K562 (cell line): Measurements from ENCODE around the gene MAP2K3. TPM values are rescaled to one million over a fixed set of nuclear protein-coding genes. Genes with fewer than 3 reads are reported as not detected.

Experiments
- GABPB1 ChIP-seq: sonication (generic); formaldehyde crosslinking; IDR thresholded peaks from 2 replicates; pipeline ENCODE4 v1.8.0; 2022; ENCODE audit warnings: mild to moderate bottlenecking, missing genetic modification reagents
- HIVEP1 ChIP-seq: fragments of 250-450 bp; sonication (Bioruptor Pico); IDR thresholded peaks from 2 replicates; pipeline ENCODE4 v1.4.0; 2020; ENCODE audit warnings: mild to moderate bottlenecking
- LARP7 ChIP-seq: fragments of 450-650 bp; IDR thresholded peaks from 2 replicates; pipeline ENCODE4 v1.6.1; 2016
- MTA3 ChIP-seq: fragments of 450-650 bp; formaldehyde crosslinking; IDR thresholded peaks from 2 replicates; pipeline ENCODE4 v1.6.1; 2017; ENCODE audit warnings: mild to moderate bottlenecking, borderline replicate concordance
- NFIC ChIP-seq: fragments of 450-650 bp; IDR thresholded peaks from 2 replicates; pipeline ENCODE4 v1.6.1; 2017; ENCODE audit warnings: mild to moderate bottlenecking, inconsistent platforms
- SRSF3 ChIP-seq: fragments of 200-400 bp; formaldehyde crosslinking; IDR thresholded peaks from 2 replicates; pipeline ENCODE4 v1.6.1; 2016; ENCODE audit warnings: mild to moderate bottlenecking, low read length, moderate library complexity; ENCODE audit not compliant: insufficient read depth
- SRSF9 ChIP-seq: fragments of 200-400 bp; formaldehyde crosslinking; IDR thresholded peaks from 2 replicates; pipeline ENCODE4 v1.6.1; 2017; ENCODE audit warnings: low read depth, low read length, borderline replicate concordance
- XRCC4 ChIP-seq: IDR thresholded peaks from one replicate; pipeline ENCODE4 v1.6.1; 2011; ENCODE audit not compliant: insufficient read depth, insufficient read length; ENCODE audit errors: extremely low read depth
- ZC3H4 ChIP-seq: sonication (generic); formaldehyde crosslinking; IDR thresholded peaks from 2 replicates; pipeline ENCODE4 v1.9.0; 2021; ENCODE audit warnings: missing genetic modification reagents, borderline replicate concordance
- ZEB2 ChIP-seq: fragments of 450-650 bp; IDR thresholded peaks from 2 replicates; pipeline ENCODE4 v1.6.1; 2016
- ZNF134 ChIP-seq: fragments of 250-450 bp; sonication (Bioruptor Pico); conservative IDR thresholded peaks from 2 replicates; pipeline ENCODE4 v1.4.0; 2020
- ZNF384 ChIP-seq: IDR thresholded peaks from 2 replicates; pipeline ENCODE4 v1.6.1; 2012; ENCODE audit warnings: low read depth, low read length, improper control_type of control experiment
- ZNF75A ChIP-seq: fragments of 450-650 bp; formaldehyde crosslinking; IDR thresholded peaks from 2 replicates; pipeline ENCODE4 v1.4.0; 2020; ENCODE audit warnings: mild to moderate bottlenecking
- polyA plus RNA-seq, 8 experiments: library from polyadenylated mRNA; depleted of rRNA in 4 of 8; stranded (reverse) in 5 of 8; unstranded in 3 of 8; fragments of >200 nt; fragmentation: Nextera tagmentation in 2 of 8; fragmentation: Illumina TruSeq in 1 of 8; extraction: Ambion mirVana in 2 of 8; extraction: Trizol in 1 of 8; gene quantifications; 2 replicates each; pipeline versions ENCODE4 v1.2.1 to v1.2.3, GENCODE V29; 2011 to 2014; ENCODE audit warnings: inconsistent platforms in 1 of 8, missing spikeins in 1 of 8
- total RNA-seq, 7 experiments: library from RNA; depleted of rRNA in 6 of 7; stranded (reverse); fragments of >200 nt in 6 of 7; fragmentation: Illumina TruSeq in 2 of 7; extraction: Trizol in 2 of 7; gene quantifications; 2 replicates each; pipeline versions ENCODE4 v1.2.1 to v1.2.3, GENCODE V29; 2011 to 2021; ENCODE audit warnings: low replicate concordance in 1 of 7
- TF ChIP-seq, protein P1 (sequence below), 2 experiments: fragments of 450-650 bp in 1 of 2; sonication (generic) in 1 of 2; formaldehyde crosslinking in 1 of 2; IDR thresholded peaks; 2 replicates each; pipeline versions ENCODE4 v1.7.1 to v1.9.0; 2016 to 2022; ENCODE audit warnings: inconsistent platforms in 1 of 2, mild to moderate bottlenecking in 1 of 2, missing genetic modification reagents in 1 of 2
- TF ChIP-seq, protein P2 (sequence below): fragments of 250-450 bp; sonication (Bioruptor Pico); IDR thresholded peaks from 2 replicates; pipeline ENCODE4 v1.4.0; 2020; ENCODE audit warnings: borderline replicate concordance
- TF ChIP-seq, protein P3 (sequence below): sonication (generic); formaldehyde crosslinking; IDR thresholded peaks from 2 replicates; pipeline ENCODE4 v1.8.1; 2022; ENCODE audit warnings: missing genetic modification reagents

MAP2K3 gene
- total and polyA plus RNA-seq, 9 of the 15 experiments (the other 6 are each of a cell fraction or from before 2014, with no cell fraction given) = 0.18 to 14.8 (median 3.5) TPM

DNA sequence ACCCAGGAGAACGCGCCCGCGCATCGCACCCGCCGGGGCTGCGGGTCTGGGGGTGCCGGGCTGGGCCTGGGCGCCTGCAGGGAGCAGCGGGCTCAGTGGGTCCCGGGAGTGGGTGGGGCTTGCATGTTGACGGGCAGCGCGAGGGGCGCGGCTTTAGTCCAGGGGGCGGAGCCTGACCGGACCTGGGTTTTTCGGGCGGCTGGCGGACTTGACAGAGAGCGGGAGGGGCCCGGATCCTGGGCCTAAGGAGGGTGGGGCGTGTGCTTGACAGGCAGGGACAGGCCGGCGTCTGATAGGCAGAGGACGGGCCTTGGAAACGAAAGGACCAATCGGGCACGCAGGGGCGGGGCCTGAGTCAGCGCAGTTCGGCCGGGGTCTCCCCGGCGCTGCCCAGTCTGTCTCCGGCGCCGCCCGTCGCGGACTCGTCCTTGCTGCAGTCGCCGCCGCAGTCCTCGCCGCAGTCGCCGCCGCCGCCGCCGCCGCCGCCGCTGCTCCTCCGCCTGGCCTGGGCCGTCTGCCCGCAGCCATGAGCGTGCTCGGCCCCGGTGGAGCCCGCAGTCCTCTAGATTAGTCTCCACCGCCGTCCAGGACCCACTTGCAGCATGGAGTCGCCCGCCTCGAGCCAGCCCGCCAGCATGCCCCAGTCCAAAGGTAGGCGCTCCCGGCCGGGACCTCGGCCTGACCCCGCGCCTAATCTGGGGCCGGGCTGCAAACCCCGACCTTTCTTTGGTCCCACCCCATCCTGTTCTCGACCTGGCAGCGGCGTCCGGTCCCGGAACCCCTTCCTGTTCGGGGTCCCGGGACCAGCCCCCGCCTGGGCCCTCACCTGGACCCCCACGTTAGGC, at the start of gene MAP2K3 (continued):
- TF ChIP-seq, protein P1, sequence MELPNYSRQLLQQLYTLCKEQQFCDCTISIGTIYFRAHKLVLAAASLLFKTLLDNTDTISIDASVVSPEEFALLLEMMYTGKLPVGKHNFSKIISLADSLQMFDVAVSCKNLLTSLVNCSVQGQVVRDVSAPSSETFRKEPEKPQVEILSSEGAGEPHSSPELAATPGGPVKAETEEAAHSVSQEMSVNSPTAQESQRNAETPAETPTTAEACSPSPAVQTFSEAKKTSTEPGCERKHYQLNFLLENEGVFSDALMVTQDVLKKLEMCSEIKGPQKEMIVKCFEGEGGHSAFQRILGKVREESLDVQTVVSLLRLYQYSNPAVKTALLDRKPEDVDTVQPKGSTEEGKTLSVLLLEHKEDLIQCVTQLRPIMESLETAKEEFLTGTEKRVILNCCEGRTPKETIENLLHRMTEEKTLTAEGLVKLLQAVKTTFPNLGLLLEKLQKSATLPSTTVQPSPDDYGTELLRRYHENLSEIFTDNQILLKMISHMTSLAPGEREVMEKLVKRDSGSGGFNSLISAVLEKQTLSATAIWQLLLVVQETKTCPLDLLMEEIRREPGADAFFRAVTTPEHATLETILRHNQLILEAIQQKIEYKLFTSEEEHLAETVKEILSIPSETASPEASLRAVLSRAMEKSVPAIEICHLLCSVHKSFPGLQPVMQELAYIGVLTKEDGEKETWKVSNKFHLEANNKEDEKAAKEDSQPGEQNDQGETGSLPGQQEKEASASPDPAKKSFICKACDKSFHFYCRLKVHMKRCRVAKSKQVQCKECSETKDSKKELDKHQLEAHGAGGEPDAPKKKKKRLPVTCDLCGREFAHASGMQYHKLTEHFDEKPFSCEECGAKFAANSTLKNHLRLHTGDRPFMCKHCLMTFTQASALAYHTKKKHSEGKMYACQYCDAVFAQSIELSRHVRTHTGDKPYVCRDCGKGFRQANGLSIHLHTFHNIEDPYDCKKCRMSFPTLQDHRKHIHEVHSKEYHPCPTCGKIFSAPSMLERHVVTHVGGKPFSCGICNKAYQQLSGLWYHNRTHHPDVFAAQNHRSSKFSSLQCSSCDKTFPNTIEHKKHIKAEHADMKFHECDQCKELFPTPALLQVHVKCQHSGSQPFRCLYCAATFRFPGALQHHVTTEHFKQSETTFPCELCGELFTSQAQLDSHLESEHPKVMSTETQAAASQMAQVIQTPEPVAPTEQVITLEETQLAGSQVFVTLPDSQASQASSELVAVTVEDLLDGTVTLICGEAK (IDR thresholded peaks at IDR 0.05) = no peak
- TF ChIP-seq, protein P1 (CRISPR knock-in tag; IDR thresholded peaks at IDR 0.05) = no peak
- TF ChIP-seq GABPB1 (CRISPR knock-in tag) = no peak
- TF ChIP-seq ZNF384 = no peak
- TF ChIP-seq SRSF3 = no peak
- TF ChIP-seq LARP7 = no peak
- no peak for TF ChIP-seq HIVEP1 (CRISPR knock-in tag)
- no peak for TF ChIP-seq ZNF75A (CRISPR knock-in tag)
- TF ChIP-seq NFIC = no peak
- TF ChIP-seq ZNF134 (CRISPR knock-in tag) = no peak
- TF ChIP-seq ZC3H4 (CRISPR knock-in tag) = no peak
- TF ChIP-seq, protein P2, sequence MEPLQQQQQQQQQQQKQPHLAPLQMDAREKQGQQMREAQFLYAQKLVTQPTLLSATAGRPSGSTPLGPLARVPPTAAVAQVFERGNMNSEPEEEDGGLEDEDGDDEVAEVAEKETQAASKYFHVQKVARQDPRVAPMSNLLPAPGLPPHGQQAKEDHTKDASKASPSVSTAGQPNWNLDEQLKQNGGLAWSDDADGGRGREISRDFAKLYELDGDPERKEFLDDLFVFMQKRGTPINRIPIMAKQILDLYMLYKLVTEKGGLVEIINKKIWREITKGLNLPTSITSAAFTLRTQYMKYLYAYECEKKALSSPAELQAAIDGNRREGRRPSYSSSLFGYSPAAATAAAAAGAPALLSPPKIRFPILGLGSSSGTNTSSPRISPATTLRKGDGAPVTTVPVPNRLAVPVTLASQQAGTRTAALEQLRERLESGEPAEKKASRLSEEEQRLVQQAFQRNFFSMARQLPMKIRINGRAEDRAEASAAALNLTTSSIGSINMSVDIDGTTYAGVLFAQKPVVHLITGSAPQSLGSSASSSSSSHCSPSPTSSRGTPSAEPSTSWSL = no peak
- no peak for TF ChIP-seq XRCC4
- peak; percentile 43; the same call in 1 of the 2 replicates for TF ChIP-seq MTA3
- TF ChIP-seq ZEB2 = no peak
- TF ChIP-seq, protein P3, sequence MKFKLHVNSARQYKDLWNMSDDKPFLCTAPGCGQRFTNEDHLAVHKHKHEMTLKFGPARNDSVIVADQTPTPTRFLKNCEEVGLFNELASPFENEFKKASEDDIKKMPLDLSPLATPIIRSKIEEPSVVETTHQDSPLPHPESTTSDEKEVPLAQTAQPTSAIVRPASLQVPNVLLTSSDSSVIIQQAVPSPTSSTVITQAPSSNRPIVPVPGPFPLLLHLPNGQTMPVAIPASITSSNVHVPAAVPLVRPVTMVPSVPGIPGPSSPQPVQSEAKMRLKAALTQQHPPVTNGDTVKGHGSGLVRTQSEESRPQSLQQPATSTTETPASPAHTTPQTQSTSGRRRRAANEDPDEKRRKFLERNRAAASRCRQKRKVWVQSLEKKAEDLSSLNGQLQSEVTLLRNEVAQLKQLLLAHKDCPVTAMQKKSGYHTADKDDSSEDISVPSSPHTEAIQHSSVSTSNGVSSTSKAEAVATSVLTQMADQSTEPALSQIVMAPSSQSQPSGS = no peak
- TF ChIP-seq SRSF9 = no peak
